GM19239 (cell line): ENCODE measurements around the gene DHRS13.
"Not testable (repeated sequence)": the region's sequence is repeated elsewhere in the genome, so short reads cannot be mapped to it uniquely, and the experiment has no call there.

Source experiments
- DNase-seq: peaks from one replicate; pipeline ENCODE4 v3.0.0; 2011; ENCODE audit warnings: low spot score; ENCODE audit not compliant: insufficient read length
- FAIRE-seq: peaks from 2 replicates; lab custom pipeline; 2011; peaks lifted over from hg19 to GRCh38; lab: Jason Lieb, UNC

DHRS13 gene

DNA sequence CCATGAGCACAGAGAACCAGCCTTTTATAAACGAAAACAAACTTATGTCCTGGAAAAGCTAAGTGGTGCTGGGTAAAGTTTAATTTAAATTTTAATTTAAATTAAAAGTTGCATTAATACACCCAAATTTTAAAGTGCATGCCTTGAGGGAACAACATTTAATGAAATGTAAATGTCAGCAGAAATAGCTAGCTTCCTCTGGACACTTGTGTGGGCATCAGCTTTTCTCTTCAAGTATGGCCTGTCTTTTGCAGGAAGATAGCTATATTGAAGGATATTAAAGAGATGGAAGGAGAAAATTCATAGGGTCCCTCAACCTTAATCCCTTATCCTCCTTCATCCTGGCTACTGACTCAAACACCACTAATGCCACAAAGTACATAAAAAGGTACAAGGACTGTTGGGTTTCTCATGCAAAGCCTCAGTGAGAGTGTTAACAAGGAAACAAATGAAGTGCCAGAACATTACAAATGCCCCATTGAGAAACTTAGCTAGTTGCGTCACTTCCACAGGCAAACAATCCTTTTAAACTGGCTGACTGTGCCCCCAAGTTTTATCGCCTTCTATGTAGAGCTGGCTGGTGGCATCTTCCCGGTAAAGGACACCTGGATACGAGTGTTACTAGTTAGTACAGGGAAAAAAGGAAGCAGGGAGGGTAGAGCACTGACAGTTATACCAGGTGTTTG is 34.3 kb upstream of the DHRS13 start:
- FAIRE-seq (no peak), DNase-seq (no peak)

DNA sequence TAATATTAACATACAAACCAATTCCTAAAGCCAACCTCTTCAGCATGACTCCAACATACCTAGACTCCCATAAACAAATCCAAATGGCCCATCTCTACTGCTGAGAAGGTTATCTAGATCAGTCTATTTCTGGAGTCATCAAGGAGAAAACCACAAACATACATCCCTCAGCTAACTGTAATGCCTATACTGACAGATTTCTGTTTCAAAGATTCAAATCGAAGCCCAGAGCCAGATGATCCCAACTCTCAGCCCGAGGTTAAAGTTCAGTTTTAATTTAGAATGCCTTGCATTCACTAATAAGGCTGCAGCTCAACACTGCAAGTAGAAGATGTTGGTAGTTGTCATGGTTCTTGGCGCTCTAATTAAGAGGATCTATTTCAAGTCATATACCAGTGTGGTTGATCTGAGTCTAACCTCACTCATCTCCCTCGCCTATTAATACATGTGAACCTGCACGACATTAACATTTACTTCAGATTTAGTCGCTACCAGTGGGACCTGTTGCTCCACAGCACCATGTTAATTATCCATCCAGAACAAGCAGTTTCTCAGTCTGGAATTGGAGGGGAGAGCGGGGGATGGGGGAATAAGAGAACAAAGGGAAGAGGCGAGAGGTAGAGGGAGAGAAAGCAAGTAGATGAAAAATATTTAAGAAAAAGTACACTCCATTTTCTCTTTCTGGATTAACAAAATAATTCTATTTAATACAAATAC is 33.0 kb upstream of the DHRS13 start:
- DNase-seq (no peak), FAIRE-seq (no peak)

DNA sequence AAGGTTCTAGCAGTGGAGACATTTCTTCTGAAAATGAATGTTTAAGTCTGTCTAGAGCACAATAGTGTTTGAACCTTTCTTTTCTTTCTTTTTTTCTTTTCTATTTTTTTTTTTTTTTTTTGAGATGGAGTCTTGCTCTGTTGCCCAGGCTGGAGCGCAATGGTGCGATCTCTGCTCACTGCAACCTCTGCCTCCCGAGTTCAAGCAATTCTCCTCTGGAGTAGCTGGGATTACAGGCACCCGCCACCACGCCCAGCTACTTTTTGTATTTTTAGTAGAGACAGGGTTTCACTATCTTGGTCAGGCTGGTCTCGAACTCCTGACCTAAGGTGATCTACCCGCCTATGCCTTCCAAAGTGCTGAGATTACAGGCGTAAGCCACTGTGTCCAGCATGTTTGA is 31.6 kb upstream of the DHRS13 start:
- not testable (repeated sequence) for DNase-seq, FAIRE-seq

DNA sequence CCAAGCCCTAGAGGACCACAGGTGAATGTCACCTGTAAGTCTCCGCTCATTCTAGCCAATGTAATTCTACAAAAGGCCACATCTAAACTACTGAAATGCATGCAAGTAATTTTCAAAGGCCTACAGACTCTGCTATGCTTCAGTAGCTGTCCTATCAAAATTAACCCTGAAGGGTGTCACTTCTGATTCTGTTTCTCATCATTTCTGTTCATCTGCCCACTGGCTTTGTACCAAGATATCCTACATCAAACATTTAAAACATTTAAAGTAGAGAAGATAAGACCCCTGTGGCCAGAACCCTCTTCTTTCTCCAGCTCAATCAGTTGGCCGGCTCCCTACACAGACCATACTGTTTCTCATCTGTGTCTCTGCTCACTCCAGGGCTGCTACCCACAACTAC is 26.9 kb upstream of the DHRS13 start:
- no peak for DNase-seq
- no peak for FAIRE-seq

DNA sequence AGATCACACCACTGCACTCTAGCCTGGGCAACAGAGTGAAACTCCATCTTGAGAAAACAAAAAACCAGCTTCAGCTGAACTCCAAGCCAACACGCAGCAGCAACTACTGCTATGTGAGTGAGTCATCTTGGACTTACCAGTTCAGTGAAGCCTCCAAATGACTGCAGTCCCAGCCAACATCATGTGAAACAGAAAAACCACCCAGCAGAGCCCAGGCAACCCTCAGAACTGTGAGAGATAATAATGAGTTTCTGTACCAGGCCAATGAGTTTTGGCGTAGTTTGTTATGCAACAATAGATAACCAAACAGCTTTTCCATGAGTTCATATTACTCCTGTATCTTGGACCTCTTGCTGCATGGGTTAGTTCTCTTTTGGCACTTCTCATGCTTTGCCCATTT is 25.2 kb upstream of the DHRS13 start:
- DNase-seq (no peak), FAIRE-seq (no peak)

DNA sequence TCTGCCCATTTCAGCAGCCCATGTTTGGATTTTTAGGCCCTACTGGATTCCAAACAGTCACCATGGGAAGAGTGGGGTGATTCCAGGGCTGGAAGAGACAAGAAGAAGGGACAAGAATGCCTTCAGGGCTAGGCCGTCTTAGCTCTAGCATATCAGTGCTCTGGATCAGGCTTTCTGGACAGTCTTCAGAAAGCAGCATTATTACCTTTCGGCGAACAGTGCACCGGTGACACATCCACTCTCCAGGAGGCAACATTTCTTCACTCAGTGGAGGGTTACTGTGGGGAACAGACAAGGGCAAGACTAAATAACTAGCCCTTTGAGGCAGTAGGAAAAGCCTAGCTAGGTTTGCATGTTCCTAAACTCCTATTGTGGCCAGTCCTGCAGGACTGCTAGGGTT is 23.9 kb upstream of the DHRS13 start:
- FAIRE-seq = no peak

DNA sequence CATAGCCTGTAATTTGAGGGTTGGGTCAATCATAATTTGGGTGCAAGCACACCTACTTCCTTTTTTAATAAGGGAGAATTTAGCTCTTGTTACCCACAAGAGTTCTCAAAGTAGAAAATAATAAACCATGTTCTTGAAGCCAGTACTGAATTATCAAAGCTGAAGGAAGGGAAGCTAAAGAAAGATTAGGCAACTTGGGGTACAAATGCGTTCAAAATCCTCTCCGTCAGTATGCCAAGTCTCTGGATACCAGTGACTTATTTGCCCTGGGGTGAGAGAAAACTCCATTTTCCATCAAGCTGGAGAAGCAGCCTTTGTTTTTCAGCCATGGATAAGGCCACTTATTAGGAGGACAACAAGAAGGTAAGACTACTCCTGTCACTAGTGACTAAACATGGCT is 23.5 kb upstream of the DHRS13 start:
- DNase-seq = no peak
- FAIRE-seq = no peak

More for the DNA sequence above, 23.9 kb upstream of the DHRS13 start:
- DNase-seq = no peak

DNA sequence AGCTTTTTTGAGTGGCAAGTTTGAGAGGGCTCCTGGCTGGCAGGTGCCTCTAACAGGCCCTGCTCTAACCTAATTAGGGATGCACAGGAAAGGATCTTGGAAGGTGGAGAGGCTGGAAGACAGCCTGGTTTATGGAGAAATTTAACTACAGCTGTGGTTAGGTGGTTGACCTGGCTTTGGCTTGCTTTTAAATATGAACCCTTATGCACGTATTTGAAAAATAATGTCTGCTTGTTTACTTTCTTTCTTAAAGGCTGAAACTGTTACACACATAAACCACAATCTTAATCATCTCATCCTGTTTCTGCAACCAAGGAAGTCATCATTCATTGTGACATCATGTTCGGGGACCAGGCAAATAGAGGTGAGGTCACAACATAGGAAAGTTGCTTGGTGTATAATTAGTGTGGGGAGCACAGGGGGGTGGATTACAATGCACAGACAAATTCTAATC is 23.1 kb upstream of the DHRS13 start:
- FAIRE-seq = peak; percentile 21
- DNase-seq = peak; percentile 30

DNA sequence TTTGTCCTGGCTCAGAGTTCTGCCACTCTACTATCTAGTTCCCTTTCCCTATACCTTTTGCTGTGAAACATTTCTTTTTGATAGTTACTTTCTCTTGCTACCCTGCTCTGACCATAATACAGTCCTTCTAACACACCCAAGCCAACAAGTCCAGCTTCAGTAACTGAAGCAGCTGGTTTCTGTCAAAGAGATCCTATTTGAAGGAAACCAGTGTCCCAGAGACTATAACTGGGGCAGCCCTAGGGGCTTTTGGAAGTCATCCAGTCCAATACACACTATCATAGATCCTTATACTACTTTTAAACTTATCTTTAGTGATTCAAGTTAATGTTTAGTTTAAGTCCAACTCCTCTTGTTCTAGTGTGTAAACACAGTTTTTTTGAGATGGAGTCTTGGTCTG is 17.3 kb upstream of the DHRS13 start:
- DNase-seq = no peak
- no peak for FAIRE-seq

DNA sequence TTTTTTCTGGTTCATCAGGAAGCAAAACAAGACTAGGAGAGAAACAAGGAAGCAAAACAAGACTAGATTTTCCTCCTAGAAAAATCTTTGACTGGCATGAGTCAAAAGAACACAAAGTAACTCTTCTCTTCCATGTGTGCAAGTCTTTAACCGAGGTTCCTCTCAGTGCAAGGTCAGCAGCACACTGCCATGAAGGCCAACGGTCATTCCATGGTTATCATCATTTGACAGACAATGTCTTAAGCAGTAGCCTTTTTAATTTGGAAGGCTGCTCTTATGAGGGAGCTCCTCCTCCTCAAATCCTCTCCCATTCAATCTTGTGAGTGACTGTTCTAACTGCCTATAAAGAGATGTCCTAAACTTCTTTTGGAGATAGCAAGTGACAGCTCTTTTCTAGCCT is 15.4 kb upstream of the DHRS13 start:
- FAIRE-seq (no peak), DNase-seq (no peak)

DNA sequence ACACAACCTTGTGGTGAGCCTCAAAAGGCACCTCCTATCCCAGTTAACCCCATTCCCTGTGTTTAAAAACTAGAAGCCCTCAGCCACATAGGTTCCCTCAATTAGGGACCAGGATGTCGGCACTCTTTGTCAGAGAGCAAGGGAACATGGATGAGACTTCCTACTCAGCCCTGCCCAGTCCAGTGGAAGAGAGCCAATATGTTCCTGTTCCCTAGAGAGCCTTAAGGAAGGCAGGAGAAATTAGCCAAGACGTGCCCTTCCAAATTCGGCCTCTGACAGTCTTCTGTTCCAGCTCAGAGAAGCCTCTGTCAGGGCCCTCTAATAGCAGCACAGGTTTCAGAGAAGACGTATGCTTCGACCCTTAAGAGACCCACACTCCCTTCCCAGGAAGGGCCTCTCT is 14.6 kb upstream of the DHRS13 start:
- no peak for FAIRE-seq

DNA sequence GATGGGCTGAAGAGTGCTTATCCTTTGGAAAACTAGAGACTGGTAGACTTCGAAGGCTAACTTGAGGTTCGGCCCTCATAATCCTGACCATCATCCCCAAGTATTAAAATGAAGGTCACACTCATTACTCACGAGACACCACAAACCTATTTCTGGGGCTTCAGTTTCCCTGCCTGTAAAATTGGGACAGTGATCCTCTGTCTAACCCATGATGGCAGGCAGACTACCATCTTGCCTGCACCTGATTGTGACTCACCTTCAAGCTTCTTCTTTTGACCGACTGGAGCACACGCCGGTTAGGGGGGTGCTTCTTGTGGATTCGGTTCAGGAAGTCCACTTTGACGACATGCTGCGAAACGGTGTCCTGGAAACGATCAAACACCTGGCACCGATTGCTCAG is 14.2 kb upstream of the DHRS13 start:
- DNase-seq (no peak), FAIRE-seq (no peak)

More for the DNA sequence above, 14.6 kb upstream of the DHRS13 start:
- DNase-seq = no peak

DNA sequence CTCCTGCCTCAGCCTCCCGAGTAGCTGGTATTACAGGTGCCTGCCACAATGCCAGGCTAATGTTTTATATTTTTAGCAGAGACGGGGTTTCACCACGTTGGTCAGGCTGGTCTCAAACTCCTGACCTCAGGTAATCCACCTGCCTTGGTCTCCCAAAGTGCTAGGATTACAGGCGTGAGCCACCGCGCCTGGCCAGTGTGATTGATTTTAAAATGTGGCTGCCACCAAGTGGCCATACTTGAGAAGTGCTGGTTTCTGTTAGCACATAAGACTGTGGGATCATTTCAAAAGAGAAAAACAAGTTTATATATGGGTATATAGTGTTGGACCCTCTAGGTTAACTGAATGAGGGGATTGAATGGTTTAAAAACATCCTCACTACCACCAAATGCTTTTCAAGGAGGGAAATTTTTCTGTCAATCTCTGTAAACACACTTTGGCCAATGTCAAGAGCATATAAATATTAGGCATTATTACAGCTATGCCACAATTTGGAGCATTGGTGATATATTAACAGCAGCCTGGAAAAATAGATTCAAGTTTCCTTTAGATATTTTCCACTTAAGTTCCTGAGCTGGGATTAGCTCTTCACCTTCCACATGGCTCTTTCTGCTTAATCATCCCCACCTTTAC is 13.5 kb upstream of the DHRS13 start:
- no peak for DNase-seq
- no peak for FAIRE-seq

DNA sequence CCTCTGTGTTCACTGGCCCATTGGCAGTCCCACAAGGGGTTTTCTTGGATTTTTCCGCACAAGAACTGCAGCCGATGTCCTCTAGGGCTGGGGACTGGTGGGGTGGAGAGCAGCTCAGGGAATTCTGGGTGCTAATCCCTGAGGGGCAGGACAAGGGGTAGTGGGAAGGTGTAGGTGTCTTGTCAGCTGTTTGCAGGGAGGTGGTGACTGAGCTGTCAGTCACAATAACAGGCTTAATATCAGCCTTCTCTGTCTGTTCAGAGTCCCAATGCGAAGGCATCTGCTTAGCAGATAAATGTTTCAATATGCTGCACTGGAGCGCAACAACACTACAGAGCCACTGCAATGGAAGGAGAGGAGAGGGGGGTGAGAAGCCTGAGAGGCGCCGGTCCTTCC is 10.1 kb upstream of the DHRS13 start:
- FAIRE-seq (no peak), DNase-seq (no peak)

DNA sequence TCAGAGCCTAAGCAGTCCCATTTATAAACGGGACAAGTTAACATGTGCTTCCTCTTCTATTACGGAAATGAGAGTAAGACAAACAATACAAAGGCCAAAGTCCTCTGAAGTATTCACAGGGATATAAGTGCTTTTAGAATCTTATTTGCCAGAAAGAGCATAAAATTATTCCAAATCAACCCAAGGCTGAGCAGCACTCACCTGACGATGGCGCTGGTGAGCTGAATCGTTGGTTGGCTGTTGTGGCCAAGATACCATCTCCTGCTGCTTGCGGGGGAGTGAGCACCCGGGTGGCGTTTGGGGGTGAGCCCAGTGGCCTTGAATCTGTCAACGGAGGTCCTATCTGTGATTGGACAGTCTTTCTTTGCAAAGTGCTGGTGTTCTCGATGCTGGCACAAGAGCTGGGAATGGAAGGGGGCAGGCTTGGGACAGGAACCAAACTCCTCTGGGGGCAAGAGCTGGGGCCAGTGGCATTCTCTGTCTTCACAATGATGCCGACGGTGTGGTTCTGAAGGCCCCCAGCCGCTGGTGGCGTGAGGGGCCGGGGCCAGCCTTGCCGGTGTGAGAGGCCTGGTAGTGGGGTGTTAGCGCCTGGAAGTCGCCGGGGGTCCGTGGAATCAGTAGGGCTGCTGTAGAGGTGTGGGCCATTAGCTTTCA is 9.5 kb upstream of the DHRS13 start:
- DNase-seq = no peak
- no peak for FAIRE-seq

DNA sequence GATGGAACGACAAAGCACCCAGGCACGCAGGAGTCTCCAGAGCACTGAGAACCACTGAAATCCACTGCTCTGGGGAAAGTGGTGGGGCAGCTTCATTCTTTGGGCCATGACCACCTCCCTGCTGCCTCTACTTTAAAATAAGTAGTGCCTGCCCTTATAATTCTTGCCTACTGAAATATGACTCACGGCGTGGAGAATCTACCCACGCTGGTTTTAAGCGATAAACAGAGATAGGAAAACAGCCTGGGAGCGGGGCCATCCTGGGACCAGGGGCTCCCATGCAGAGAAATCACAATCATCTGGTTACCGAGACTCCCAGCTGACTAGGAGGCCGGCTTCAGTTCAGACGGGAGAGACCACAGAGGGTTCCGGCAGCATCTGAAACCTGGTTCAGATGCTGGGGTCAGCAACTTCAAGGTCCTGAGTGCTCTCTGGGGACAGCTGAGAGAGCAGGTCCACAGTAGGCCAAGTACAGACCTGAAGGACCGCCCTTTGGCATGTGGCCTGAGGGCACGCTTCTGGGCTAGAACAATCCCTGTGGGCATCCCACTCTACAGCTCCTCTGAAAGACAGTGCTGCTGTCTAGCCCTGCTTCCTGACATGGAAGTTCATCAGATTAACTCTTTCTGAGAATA is 8.6 kb upstream of the DHRS13 start:
- DNase-seq (no peak), FAIRE-seq (no peak)

DNA sequence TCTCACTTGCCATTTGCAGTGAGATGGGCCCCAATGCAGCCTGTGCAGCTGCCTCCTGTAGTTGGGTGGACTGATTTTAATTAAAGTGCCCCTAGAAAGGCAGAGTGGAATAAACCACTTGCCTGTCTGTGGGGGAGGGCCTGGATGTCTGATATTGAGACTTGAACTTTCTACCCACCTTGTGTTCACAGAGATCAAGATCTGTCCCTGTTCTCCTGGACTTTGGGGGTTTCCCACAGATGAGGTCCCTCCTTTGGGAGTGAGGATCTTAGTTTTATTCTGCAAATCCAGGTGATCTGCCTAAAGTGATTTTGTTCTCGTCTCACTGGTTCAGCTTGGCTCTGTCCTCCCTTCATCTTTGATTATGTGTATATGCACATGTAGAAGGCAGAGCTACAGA is 7.7 kb upstream of the DHRS13 start:
- no peak for DNase-seq

DNA sequence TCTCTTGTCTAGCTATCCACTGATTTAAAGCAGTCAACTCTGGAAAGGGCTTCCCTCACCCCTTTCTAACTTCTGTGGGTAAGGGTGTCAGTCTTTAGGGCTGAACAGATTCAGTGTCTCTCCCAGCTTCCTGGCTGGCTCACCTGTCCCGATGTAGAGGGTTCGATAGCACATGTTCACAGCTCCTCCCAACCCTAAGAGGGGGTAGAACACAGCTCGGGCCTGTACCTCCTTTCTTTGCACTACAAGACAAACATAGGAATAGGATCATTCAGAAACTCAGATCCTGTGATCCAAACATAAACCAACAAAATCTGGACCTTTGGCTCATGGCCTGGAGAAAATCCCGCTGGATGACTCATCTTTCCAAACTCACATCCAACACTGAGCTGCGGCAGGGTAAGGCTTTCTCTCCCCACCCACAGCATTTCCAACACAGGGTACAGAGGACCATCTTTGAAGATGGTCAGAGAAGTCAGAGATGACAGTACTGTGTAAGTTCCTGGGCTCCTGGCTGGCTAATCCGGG is 5.8 kb upstream of the DHRS13 start:
- FAIRE-seq = no peak
- no peak for DNase-seq

More for the DNA sequence above, 7.7 kb upstream of the DHRS13 start:
- no peak for FAIRE-seq

DNA sequence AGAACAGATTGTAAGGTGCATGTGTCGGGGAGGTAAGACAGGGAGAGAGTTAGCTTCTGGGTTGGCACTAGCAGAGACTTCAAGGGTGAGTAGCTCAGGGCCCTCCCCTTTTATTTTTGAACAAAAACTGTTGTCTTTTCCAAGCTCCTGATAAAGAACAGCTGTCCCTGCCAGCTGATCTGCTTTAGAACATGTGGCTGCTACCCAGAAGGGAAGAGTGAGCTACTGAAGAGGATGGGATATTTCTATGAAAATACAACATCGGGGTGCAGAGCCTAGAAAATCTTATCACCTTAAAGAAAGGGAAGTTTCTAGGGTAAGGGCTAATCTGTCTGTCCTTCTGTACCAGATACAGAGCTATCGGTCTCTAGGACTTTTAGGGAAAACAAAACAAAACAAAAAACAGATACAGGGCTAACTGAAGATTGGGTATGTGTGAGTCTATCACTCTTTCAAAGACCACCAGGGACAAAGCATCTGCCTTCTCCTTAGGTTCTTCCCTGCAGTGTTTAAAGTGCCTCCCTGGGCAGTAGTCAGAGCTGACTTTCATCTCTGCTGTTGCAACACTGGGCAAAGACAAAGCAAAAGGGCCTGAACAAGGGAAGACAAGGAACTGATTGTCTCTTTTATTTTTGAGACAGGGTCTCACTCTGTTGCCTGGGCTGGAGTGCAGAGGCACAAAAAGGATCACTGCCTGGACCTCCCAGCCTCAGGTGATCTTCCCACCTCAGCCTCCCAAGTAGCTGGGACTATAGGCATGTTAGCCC is 5.0 kb upstream of the DHRS13 start:
- DNase-seq (no peak), FAIRE-seq (no peak)
